Eye (tissue), 1 donor: ENCODE measurements around the gene XYLT1.

Experiments
- DNase-seq: peaks from one replicate; pipeline ENCODE4 v3.0.0-alpha.2; 2015

Gene XYLT1

GRCh38 chr16:17171250-17172143, 299.3 kb downstream of the XYLT1 start:
- no peak for DNase-seq

GRCh38 chr16:17170435-17170834, 300.3 kb downstream of the XYLT1 start:
- DNase-seq, result no peak

- no peak for DNase-seq
Measured at GRCh38 chr16:17168181-17168580, 302.6 kb downstream of the XYLT1 start.

GRCh38 chr16:17166095-17166494, 304.7 kb downstream of the XYLT1 start:
- peak; percentile 24 for DNase-seq

GRCh38 chr16:17162560-17162959, 308.2 kb downstream of the XYLT1 start:
- no peak for DNase-seq

- DNase-seq, result peak; percentile 97
Measured at GRCh38 chr16:17160920-17161431, 309.8 kb downstream of the XYLT1 start.

GRCh38 chr16:17160285-17160853, 310.4 kb downstream of the XYLT1 start:
- peak; percentile 89 for DNase-seq

GRCh38 chr16:17159617-17160016, 311.1 kb downstream of the XYLT1 start:
- DNase-seq, result peak; percentile 47

- no peak for DNase-seq
Measured at GRCh38 chr16:17155936-17156335, 314.8 kb downstream of the XYLT1 start.

- no peak for DNase-seq
Measured at GRCh38 chr16:17155485-17155884, 315.3 kb downstream of the XYLT1 start.

GRCh38 chr16:17154981-17155380, 315.8 kb downstream of the XYLT1 start:
- no peak for DNase-seq

GRCh38 chr16:17152311-17152710, 318.4 kb downstream of the XYLT1 start:
- DNase-seq, result no peak

GRCh38 chr16:17151335-17151734, 319.4 kb downstream of the XYLT1 start:
- DNase-seq, result no peak

GRCh38 chr16:17149904-17150483, 320.8 kb downstream of the XYLT1 start:
- peak; percentile 38 for DNase-seq

- no peak for DNase-seq
Measured at GRCh38 chr16:17147942-17148341, 322.8 kb downstream of the XYLT1 start.

GRCh38 chr16:17145029-17145428, 325.7 kb downstream of the XYLT1 start:
- DNase-seq, result no peak

GRCh38 chr16:17144431-17144830, 326.3 kb downstream of the XYLT1 start:
- no peak for DNase-seq

- no peak for DNase-seq
Measured at GRCh38 chr16:17143546-17144419, 327.0 kb downstream of the XYLT1 start.

- DNase-seq, result peak; percentile 64
Measured at GRCh38 chr16:17138801-17139200, 332.0 kb downstream of the XYLT1 start.

- no peak for DNase-seq
Measured at GRCh38 chr16:17135439-17135838, 335.3 kb downstream of the XYLT1 start.

- DNase-seq, result no peak
Measured at GRCh38 chr16:17134586-17134985, 336.2 kb downstream of the XYLT1 start.

- DNase-seq, result no peak
Measured at GRCh38 chr16:17133851-17134250, 336.9 kb downstream of the XYLT1 start.

- no peak for DNase-seq
Measured at GRCh38 chr16:17131351-17131750, 339.4 kb downstream of the XYLT1 start.
